Stimulated activated CD4-positive, alpha-beta T cell treated with anti-CD3 and anti-CD28 coated beads, Interleukin-12 subunit alpha, Interleukin-12 subunit beta, amount 100 ng/mL, for 4 hours (primary cell): ENCODE measurements around the gene BAZ2B.

Source experiments
- DNase-seq: peaks from one replicate; pipeline ENCODE4 v3.0.0-alpha.2; 2020

BAZ2B gene

GRCh38 chr2:159526433-159526832 lies 89.9 kb downstream of the BAZ2B start:
- no peak for DNase-seq

GRCh38 chr2:159525012-159525411 lies 91.3 kb downstream of the BAZ2B start:
- DNase-seq = no peak

- no peak for DNase-seq
These were observed 95.1 kb downstream of the BAZ2B start for GRCh38 chr2:159521272-159521671.

GRCh38 chr2:159518321-159519005 lies 97.9 kb downstream of the BAZ2B start:
- no peak for DNase-seq

- no peak for DNase-seq
These were observed 100.0 kb downstream of the BAZ2B start for GRCh38 chr2:159516241-159516758.

GRCh38 chr2:159515441-159515840 lies 100.9 kb downstream of the BAZ2B start:
- no peak for DNase-seq

GRCh38 chr2:159513745-159514144 lies 102.6 kb downstream of the BAZ2B start:
- no peak for DNase-seq

GRCh38 chr2:159508140-159508539 lies 108.2 kb downstream of the BAZ2B start:
- no peak for DNase-seq

GRCh38 chr2:159506764-159507440 lies 109.4 kb downstream of the BAZ2B start:
- no peak for DNase-seq

GRCh38 chr2:159506202-159506601 lies 110.1 kb downstream of the BAZ2B start:
- DNase-seq = no peak

- DNase-seq = no peak
These were observed 111.2 kb downstream of the BAZ2B start for GRCh38 chr2:159505196-159505595.

- DNase-seq = no peak
These were observed 114.6 kb downstream of the BAZ2B start for GRCh38 chr2:159501743-159502142.

GRCh38 chr2:159497847-159498246 lies 118.5 kb downstream of the BAZ2B start:
- no peak for DNase-seq

- no peak for DNase-seq
These were observed 119.1 kb downstream of the BAZ2B start for GRCh38 chr2:159497256-159497655.

- DNase-seq = no peak
These were observed 126.9 kb downstream of the BAZ2B start for GRCh38 chr2:159489476-159489875.

- no peak for DNase-seq
These were observed 131.8 kb downstream of the BAZ2B start for GRCh38 chr2:159484532-159484931.

GRCh38 chr2:159476329-159476728 lies 140.0 kb downstream of the BAZ2B start:
- DNase-seq = no peak

- no peak for DNase-seq
These were observed 140.6 kb downstream of the BAZ2B start for GRCh38 chr2:159475793-159476192.

GRCh38 chr2:159471340-159471739 lies 145.0 kb downstream of the BAZ2B start:
- DNase-seq = no peak

GRCh38 chr2:159468257-159468656 lies 148.1 kb downstream of the BAZ2B start:
- no peak for DNase-seq

- no peak for DNase-seq
These were observed 153.4 kb downstream of the BAZ2B start for GRCh38 chr2:159462961-159463360.

- no peak for DNase-seq
These were observed 154.1 kb downstream of the BAZ2B start for GRCh38 chr2:159462201-159462785.

GRCh38 chr2:159461076-159461475 lies 155.3 kb downstream of the BAZ2B start:
- no peak for DNase-seq

GRCh38 chr2:159460227-159460626 lies 156.1 kb downstream of the BAZ2B start:
- DNase-seq = no peak
